HCT116 (cell line): Measurements from ENCODE around the gene HS6ST1. TPM values are rescaled to one million over a fixed set of nuclear protein-coding genes. Genes with fewer than 3 reads are reported as not detected.
"Not testable (repeated sequence)": the region's sequence is repeated elsewhere in the genome, so short reads cannot be mapped to it uniquely, and the experiment has no call there.

Experiments
- ATAC-seq: fragments of 200-7000 bp; cut with Tn5 transposase; 2 replicates; pipeline ENCODE4 v1.9.1; 2020; ENCODE audit warnings: mild to moderate bottlenecking, moderate library complexity
- BruUV-seq: library from RNA; stranded (reverse); fragments of 400-500 nt; replicated peaks from 2 replicates; lab custom pipeline; 2021; lab: Mats Ljungman, UMichigan
- CTCF ChIA-PET: fragments of 300-600 bp; sonication (Branson Sonifier 250); formaldehyde crosslinking; loops from one replicate; lab custom pipeline; 2021; ENCODE audit warnings: antibody characterized with exemption; lab: Charles Lee
- POLR2A ChIA-PET: fragments of 300-600, 350-600 bp; sonication (Branson Sonifier 250); formaldehyde crosslinking; loops from one replicate; lab custom pipeline; 2021; ENCODE audit warnings: antibody characterized with exemption; lab: Charles Lee
- RAD21 ChIA-PET, 2 experiments: fragments of 300-600 bp; sonication (Branson Sonifier 250); formaldehyde crosslinking; loops; one replicate each; lab custom pipeline; 2023; ENCODE audit warnings: low total read pairs in 2 of 2; ENCODE audit not compliant: uncharacterized antibody in 2 of 2, unreplicated experiment in 2 of 2, low non-redundant PET in 1 of 2; lab: Charles Lee
- DNase-seq: peaks from one replicate; pipeline ENCODE4 v3.0.0-alpha.2; 2010; ENCODE audit warnings: low read depth, low spot score
- H2AFZ ChIP-seq: fragments of 200-600 bp; shearing (Covaris generic), sonication (generic); 2 replicates; pipeline ENCODE4 v1.6.1; 2017; ENCODE audit warnings: low read depth, mixed run types, mixed read lengths, antibody characterized with exemption, low read length; ENCODE audit not compliant: poor library complexity, severe bottlenecking
- H3K27ac ChIP-seq: 2 replicates; pipeline ENCODE4 v1.5.1; 2012; ENCODE audit warnings: low read depth, low read length
- H3K27me3 ChIP-seq: fragments of 200-600 bp; sonication (generic); 2 replicates; pipeline ENCODE4 v1.6.1; 2016; ENCODE audit warnings: mixed run types, low read length, mixed read lengths; ENCODE audit not compliant: insufficient read depth
- H3K36me3 ChIP-seq, 2 experiments: fragments of 200-500 bp in 1 of 2; fragments of 200-600 bp in 1 of 2; sonication (Bioruptor generic) in 1 of 2; sonication (generic) in 1 of 2; 2 replicates each; pipeline versions ENCODE4 v1.5.1 to v1.6.1; 2014 to 2016; ENCODE audit warnings: low read length in 2 of 2, inconsistent platforms in 1 of 2, mixed read lengths in 1 of 2, mixed run types in 1 of 2; ENCODE audit not compliant: insufficient read depth in 2 of 2, control insufficient read depth in 1 of 2
- H3K4me1 ChIP-seq, 2 experiments: fragments of 200-600 bp in 1 of 2; sonication (generic) in 1 of 2; 2 replicates each; pipeline versions ENCODE4 v1.5.1 to v1.6.1; 2012 to 2017; ENCODE audit warnings: low read length in 2 of 2, inconsistent platforms in 1 of 2, mild to moderate bottlenecking in 1 of 2, mixed read lengths in 1 of 2, mixed run types in 1 of 2, moderate library complexity in 1 of 2; ENCODE audit not compliant: insufficient read depth in 2 of 2, control insufficient read depth in 1 of 2
- H3K4me2 ChIP-seq: fragments of 200-600 bp; sonication (generic); 2 replicates; pipeline ENCODE4 v1.6.1; 2017; ENCODE audit warnings: mixed run types, low read length, mixed read lengths
- H3K4me3 ChIP-seq, 2 experiments: fragments of 200-600 bp in 1 of 2; sonication (generic) in 1 of 2; replicated peaks in 1 of 2; 2 replicates each; pipeline ENCODE4 v1.5.1; 2011 to 2016; ENCODE audit warnings: low read length in 2 of 2, control low read depth in 1 of 2, low read depth in 1 of 2, mild to moderate bottlenecking in 1 of 2, mixed read lengths in 1 of 2, mixed run types in 1 of 2
- H3K79me2 ChIP-seq: fragments of 200-600 bp; sonication (generic); 2 replicates; pipeline ENCODE4 v1.6.1; 2017; ENCODE audit warnings: mild to moderate bottlenecking, mixed run types, low read length, moderate library complexity, mixed read lengths; ENCODE audit not compliant: insufficient read depth
- H3K9ac ChIP-seq: fragments of 200-600 bp; sonication (generic); 2 replicates; pipeline ENCODE4 v1.6.1; 2016; ENCODE audit warnings: low read length, mixed read lengths
- H3K9me2 ChIP-seq: fragments of 200-600 bp; sonication (generic), shearing (Covaris generic); 2 replicates; pipeline ENCODE4 v1.6.1; 2017; ENCODE audit warnings: mixed run types, mild to moderate bottlenecking, moderate library complexity; ENCODE audit not compliant: insufficient read depth
- H3K9me3 ChIP-seq, 2 experiments: fragments of 200-500 bp in 1 of 2; fragments of 200-600 bp in 1 of 2; sonication (Bioruptor generic) in 1 of 2; sonication (generic) in 1 of 2; 2 replicates each; pipeline ENCODE4 v1.6.1; 2014 to 2017; ENCODE audit warnings: low read length in 2 of 2, mixed read lengths in 2 of 2, inconsistent platforms in 1 of 2, low read depth in 1 of 2, mild to moderate bottlenecking in 1 of 2, mixed run types in 1 of 2, moderate library complexity in 1 of 2; ENCODE audit not compliant: control insufficient read depth in 1 of 2, insufficient read depth in 1 of 2
- H4K20me1 ChIP-seq: fragments of 200-600 bp; sonication (generic), shearing (Covaris generic); 2 replicates; pipeline ENCODE4 v1.6.1; 2017; ENCODE audit warnings: mixed run types, mild to moderate bottlenecking, moderate library complexity; ENCODE audit not compliant: insufficient read depth
- intact Hi-C: fragments of 100-400 bp; cut with micrococcal nuclease; formaldehyde crosslinking; loops from 2 replicates; pipeline ENCODE4 v1.10.0; 2022
- total RNA-seq: library from RNA; stranded (reverse); gene quantifications from one replicate; pipeline ENCODE4 v1.2.1, GENCODE V29; 2021; ENCODE audit not compliant: unreplicated experiment

Gene HS6ST1
- total RNA-seq, 1 experiment from 2014 or later: 35.0 TPM

- DNase-seq, POLR2A ChIA-PET, H3K4me3 ChIP-seq, H3K4me2 ChIP-seq, RAD21 ChIA-PET, H3K9me3 ChIP-seq, H3K36me3 ChIP-seq, H3K4me1 ChIP-seq, ATAC-seq, H3K27me3 ChIP-seq, H4K20me1 ChIP-seq, H2AFZ ChIP-seq, H3K27ac ChIP-seq, CTCF ChIA-PET, H3K9me2 ChIP-seq, intact Hi-C loops, BruUV-seq, H3K9ac ChIP-seq, H3K79me2 ChIP-seq: not testable (repeated sequence)
Observed at GRCh38 chr2:128267649-128268048, 51.0 kb downstream of the HS6ST1 start.

GRCh38 chr2:128267197-128267596, 51.5 kb downstream of the HS6ST1 start:
- POLR2A ChIA-PET, H3K79me2 ChIP-seq, H3K4me3 ChIP-seq, H3K36me3 ChIP-seq, H3K27me3 ChIP-seq, RAD21 ChIA-PET, H3K9me2 ChIP-seq, CTCF ChIA-PET, H3K9ac ChIP-seq, H3K4me1 ChIP-seq, H4K20me1 ChIP-seq, ATAC-seq, H3K9me3 ChIP-seq, intact Hi-C loops, BruUV-seq, H3K27ac ChIP-seq, H2AFZ ChIP-seq, DNase-seq, H3K4me2 ChIP-seq: not testable (repeated sequence)

GRCh38 chr2:128266463-128266862, 52.2 kb downstream of the HS6ST1 start:
- POLR2A ChIA-PET, H3K27ac ChIP-seq, H3K4me2 ChIP-seq, H4K20me1 ChIP-seq, H3K9me2 ChIP-seq, CTCF ChIA-PET, RAD21 ChIA-PET, H3K4me3 ChIP-seq, intact Hi-C loops, H3K27me3 ChIP-seq, DNase-seq, H3K36me3 ChIP-seq, H3K9ac ChIP-seq, H2AFZ ChIP-seq, H3K9me3 ChIP-seq, ATAC-seq, H3K4me1 ChIP-seq, H3K79me2 ChIP-seq: not testable (repeated sequence)
- BruUV-seq: TSS peak; percentile 20

GRCh38 chr2:128265608-128265993, 53.1 kb downstream of the HS6ST1 start:
- RAD21 ChIA-PET, H3K79me2 ChIP-seq, H3K4me3 ChIP-seq, H3K27ac ChIP-seq, CTCF ChIA-PET, H3K4me2 ChIP-seq, H3K4me1 ChIP-seq, H3K9ac ChIP-seq, POLR2A ChIA-PET, intact Hi-C loops, H3K27me3 ChIP-seq, H2AFZ ChIP-seq, ATAC-seq, DNase-seq, H4K20me1 ChIP-seq, BruUV-seq, H3K9me2 ChIP-seq, H3K9me3 ChIP-seq, H3K36me3 ChIP-seq: not testable (repeated sequence)
